Caco-2 (cell line): ENCODE data around the gene B9D2. TPM values are rescaled to one million over a fixed set of nuclear protein-coding genes. Genes with fewer than 3 reads are reported as not detected.

Experiments
- BruUV-seq: library from RNA; stranded (reverse); fragments of 400-500 nt; replicated peaks from 2 replicates; lab custom pipeline; 2021; lab: Mats Ljungman, UMichigan
- CTCF ChIA-PET: fragments of 300-600 bp; sonication (Branson Sonifier 250); formaldehyde crosslinking; loops from one replicate; lab custom pipeline; 2022; ENCODE audit warnings: antibody characterized with exemption; lab: Charles Lee
- POLR2A ChIA-PET: fragments of 300-600 bp; sonication (Branson Sonifier 250); formaldehyde crosslinking; loops from one replicate; lab custom pipeline; 2022; ENCODE audit warnings: antibody characterized with exemption; lab: Charles Lee
- DNase-seq, 2 experiments: peaks; one replicate each; pipeline versions ENCODE4 v3.0.0 to v3.0.0-alpha.2; 2020 to 2022
- H3K27me3 ChIP-seq: replicated peaks from 2 replicates; pipeline ENCODE4 v1.6.0; 2011; ENCODE audit warnings: low read length; ENCODE audit not compliant: control insufficient read depth, insufficient read depth
- H3K36me3 ChIP-seq: 2 replicates; pipeline ENCODE4 v1.5.1; 2011; ENCODE audit warnings: low read length; ENCODE audit not compliant: control insufficient read depth, insufficient read depth
- H3K4me1 ChIP-seq: fragments of 250-450 bp; sonication (Bioruptor Pico); 2 replicates; pipeline ENCODE4 v1.5.1; 2020; ENCODE audit warnings: mild to moderate bottlenecking
- H3K4me3 ChIP-seq: 2 replicates; pipeline ENCODE4 v1.5.1; 2011; ENCODE audit warnings: low read depth, mild to moderate bottlenecking, control low read depth, low read length
- H3K9me3 ChIP-seq: fragments of 250-450 bp; sonication (Bioruptor Pico); 2 replicates; pipeline ENCODE4 v1.5.1; 2020; ENCODE audit warnings: mild to moderate bottlenecking, moderate library complexity
- H3K27ac Mint-ChIP-seq: one replicate; pipeline ENCODE4 v1.8.0; 2022; ENCODE audit warnings: mixed read lengths; ENCODE audit not compliant: unreplicated experiment
- H3K27me3 Mint-ChIP-seq: one replicate; pipeline ENCODE4 v1.8.0; 2022; ENCODE audit warnings: mixed read lengths; ENCODE audit not compliant: insufficient read depth, unreplicated experiment
- H3K36me3 Mint-ChIP-seq: one replicate; pipeline ENCODE4 v1.8.0; 2022; ENCODE audit warnings: mild to moderate bottlenecking, mixed read lengths; ENCODE audit not compliant: insufficient read depth, unreplicated experiment
- H3K4me1 Mint-ChIP-seq: one replicate; pipeline ENCODE4 v1.8.0; 2022; ENCODE audit warnings: low read depth, mixed read lengths; ENCODE audit not compliant: unreplicated experiment
- H3K4me3 Mint-ChIP-seq: one replicate; pipeline ENCODE4 v1.8.0; 2022; ENCODE audit warnings: mild to moderate bottlenecking, moderate library complexity, mixed read lengths; ENCODE audit not compliant: unreplicated experiment
- H3K9me3 Mint-ChIP-seq: one replicate; pipeline ENCODE4 v1.8.0; 2022; ENCODE audit warnings: mixed read lengths; ENCODE audit not compliant: unreplicated experiment
- intact Hi-C: fragments of 100-400 bp; cut with micrococcal nuclease; formaldehyde crosslinking; loops from one replicate; pipeline ENCODE4 v1.10.0; 2022; ENCODE audit not compliant: unreplicated experiment
- total RNA-seq: library from RNA; stranded (reverse); gene quantifications from 2 replicates; pipeline ENCODE4 v1.2.3, GENCODE V29; 2022
- TF ChIP-seq, protein P1 (sequence below), 2 experiments: fragments of 200-600 bp in 1 of 2; IDR thresholded peaks; 1 replicate in 1 of 2; 2 replicates in 1 of 2; pipeline versions ENCODE4 v1.5.1 to v1.8.0; 2011 to 2022; ENCODE audit warnings: antibody characterized with exemption in 1 of 2, control low read depth in 1 of 2, inconsistent platforms in 1 of 2, low read depth in 1 of 2, low read length in 1 of 2, mild to moderate bottlenecking in 1 of 2, moderate library complexity in 1 of 2; ENCODE audit not compliant: insufficient read depth in 1 of 2, severe bottlenecking in 1 of 2, unreplicated experiment in 1 of 2

The B9D2 gene
- total RNA-seq, 1 experiment from 2014 or later = 3.6 TPM

DNA sequence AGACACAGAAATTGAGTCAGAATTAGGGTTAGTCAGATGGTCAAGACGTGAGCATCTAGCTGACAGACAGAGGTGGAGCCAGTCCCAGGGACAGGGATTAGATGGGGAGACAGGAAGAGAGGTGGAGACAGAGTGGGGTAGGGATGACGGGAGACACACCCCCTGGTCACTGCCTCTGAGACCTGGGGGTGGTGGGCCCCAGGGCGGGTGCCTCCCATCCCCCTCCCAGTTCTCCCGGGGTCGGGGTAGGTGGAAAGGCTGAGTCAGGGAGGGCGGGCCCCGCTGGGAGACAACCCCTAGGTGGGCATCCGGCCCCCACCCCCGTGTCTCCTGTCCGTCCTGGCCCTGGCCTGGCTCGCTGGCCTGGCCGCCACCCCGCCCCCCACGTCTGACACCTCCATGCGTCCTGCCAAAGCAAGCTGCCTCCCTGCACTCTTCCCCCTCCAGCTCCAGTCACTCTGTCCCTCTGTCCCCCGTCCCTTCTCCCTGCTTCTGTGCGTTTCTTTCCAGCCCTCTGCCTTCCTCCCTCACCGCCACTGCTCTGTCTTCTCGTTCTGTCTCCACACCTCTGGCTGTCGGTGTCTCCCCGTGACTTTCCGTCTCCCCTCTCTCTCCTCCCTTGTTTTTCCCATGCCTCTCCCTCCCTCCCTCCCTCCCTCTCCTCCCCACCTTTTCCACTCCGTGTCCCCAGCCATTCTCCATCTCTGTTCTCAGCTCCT lies 38.9 kb downstream of the B9D2 start:
- intact Hi-C loops = no loop called here
- ChIA-PET CTCF (interaction anchor here (0.5 to 1.0 kb wide), 4 partner anchors 16 to 108 kb away, joined by 3 to 4 read pairs (median 3); no protein-coding TSS in a partner anchor), POLR2A (interaction anchor here (0.7 kb wide), 2 partner anchors 14 to 115 kb away, joined by 3 read pairs; partner anchors contain the start of gene DMAC2)
- peaks cover 34% of the 10 kb centered on the region for H3K4me1 Mint-ChIP-seq
- Histone ChIP-seq H3K27me3 (no peaks in the 10 kb centered on the region), H3K4me1 (peaks cover 43% of the 10 kb centered on the region), H3K4me3 (0 out of 2 replicates have a peak overlapping the region, but pooled peaks have one; percentile 5), H3K9me3 (no peaks in the 10 kb centered on the region), H3K36me3 (peaks cover 4% of the 10 kb centered on the region; the same call in 1 of the 2 replicates)
- peak in 1 of 2 experiments; percentile 28 for DNase-seq
- peaks cover 47% of the 10 kb centered on the region for H3K36me3 Mint-ChIP-seq
- peak overlapping the region; percentile 46 for H3K27ac Mint-ChIP-seq
- no TSS peak for BruUV-seq
- TF ChIP-seq, protein P1, sequence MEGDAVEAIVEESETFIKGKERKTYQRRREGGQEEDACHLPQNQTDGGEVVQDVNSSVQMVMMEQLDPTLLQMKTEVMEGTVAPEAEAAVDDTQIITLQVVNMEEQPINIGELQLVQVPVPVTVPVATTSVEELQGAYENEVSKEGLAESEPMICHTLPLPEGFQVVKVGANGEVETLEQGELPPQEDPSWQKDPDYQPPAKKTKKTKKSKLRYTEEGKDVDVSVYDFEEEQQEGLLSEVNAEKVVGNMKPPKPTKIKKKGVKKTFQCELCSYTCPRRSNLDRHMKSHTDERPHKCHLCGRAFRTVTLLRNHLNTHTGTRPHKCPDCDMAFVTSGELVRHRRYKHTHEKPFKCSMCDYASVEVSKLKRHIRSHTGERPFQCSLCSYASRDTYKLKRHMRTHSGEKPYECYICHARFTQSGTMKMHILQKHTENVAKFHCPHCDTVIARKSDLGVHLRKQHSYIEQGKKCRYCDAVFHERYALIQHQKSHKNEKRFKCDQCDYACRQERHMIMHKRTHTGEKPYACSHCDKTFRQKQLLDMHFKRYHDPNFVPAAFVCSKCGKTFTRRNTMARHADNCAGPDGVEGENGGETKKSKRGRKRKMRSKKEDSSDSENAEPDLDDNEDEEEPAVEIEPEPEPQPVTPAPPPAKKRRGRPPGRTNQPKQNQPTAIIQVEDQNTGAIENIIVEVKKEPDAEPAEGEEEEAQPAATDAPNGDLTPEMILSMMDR (IDR thresholded peaks at IDR 0.05; ENCODE audit: insufficient read depth in 1 of 2, low read depth in 1 of 2, low read length in 1 of 2, severe bottlenecking in 1 of 2, unreplicated experiment in 1 of 2) = no peak
- H3K4me3 Mint-ChIP-seq = peak overlapping the region; percentile 54
- H3K27me3 Mint-ChIP-seq = no peaks in the 10 kb centered on the region
- no peaks in the 10 kb centered on the region for H3K9me3 Mint-ChIP-seq

DNA sequence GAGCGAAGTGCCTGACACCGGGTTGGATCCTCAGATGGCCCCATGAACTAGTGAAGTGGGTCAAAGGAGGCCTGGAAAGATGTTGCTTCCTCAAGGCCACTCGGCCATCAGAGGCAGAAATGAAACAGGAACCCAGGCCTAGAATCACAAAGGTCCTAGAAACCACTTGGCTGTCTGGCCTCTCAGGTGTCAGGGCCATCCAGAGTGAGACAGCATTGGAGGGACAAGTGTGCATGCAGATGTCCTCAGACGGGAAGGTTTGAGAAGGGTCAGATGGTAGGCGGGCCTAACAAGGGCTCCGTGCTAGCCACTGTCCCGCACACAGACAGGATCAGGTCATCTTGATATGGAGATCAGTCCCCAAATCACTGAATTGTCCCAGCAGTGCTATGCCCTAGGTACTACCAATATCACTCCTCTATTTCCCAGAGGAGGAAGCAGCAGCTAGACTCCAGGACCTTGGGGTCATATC lies 39.7 kb downstream of the B9D2 start:
- intact Hi-C loops = no loop called here
- Mint-ChIP-seq H3K27ac (peak overlapping the region; percentile 46), H3K4me1 (peaks cover 34% of the 10 kb centered on the region), H3K36me3 (peaks cover 52% of the 10 kb centered on the region), H3K9me3 (no peaks in the 10 kb centered on the region), H3K4me3 (no peak overlapping the region), H3K27me3 (no peaks in the 10 kb centered on the region)
- Histone ChIP-seq H3K4me1 (peaks cover 43% of the 10 kb centered on the region), H3K36me3 (peaks cover 4% of the 10 kb centered on the region), H3K9me3 (no peaks in the 10 kb centered on the region), H3K4me3 (no peak overlapping the region), H3K27me3 (no peaks in the 10 kb centered on the region)
- TF ChIP-seq, protein P1 (IDR thresholded peaks at IDR 0.05; ENCODE audit: insufficient read depth in 1 of 2, low read depth in 1 of 2, low read length in 1 of 2, severe bottlenecking in 1 of 2, unreplicated experiment in 1 of 2) = no peak
- POLR2A ChIA-PET = no interaction called here
- no peak for DNase-seq
- TSS peak; percentile 45 for BruUV-seq
- CTCF ChIA-PET = interaction anchor here (1.0 kb wide), 1 partner anchor 17 kb away, joined by 3 read pairs; no protein-coding TSS in a partner anchor

DNA sequence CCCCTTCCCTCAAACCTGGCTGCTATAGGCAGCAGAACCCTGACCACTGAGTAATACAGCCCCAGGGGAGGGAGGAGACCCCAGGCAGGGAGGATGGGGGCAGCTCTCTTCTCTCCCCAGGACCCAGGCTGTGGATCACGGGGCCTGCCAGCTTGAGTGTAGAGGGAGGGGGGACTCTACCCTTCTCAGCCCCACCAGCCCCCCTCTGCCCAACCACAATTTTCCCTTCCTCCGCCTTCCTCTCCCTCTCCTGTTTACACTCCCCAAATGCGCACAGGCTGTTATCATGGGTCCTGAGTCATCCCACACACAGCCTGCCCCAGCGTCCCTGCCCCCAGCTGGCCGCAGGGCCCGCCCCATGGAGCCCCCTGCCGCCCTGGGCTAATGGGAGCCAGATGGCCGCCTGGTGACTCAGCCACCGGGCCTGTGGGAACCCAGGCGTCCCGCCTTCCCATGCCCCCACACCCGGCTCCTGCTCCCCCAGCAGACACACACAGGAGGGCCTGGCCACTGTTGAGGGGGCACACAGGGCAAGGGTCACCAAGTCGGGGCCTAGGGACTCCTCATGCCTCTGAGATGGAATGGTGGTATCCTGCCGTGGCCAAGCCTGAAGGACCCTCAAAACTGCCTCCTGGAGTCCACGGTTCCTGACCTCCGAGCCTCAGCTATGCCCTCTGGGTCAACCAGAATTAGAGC lies 40.4 kb downstream of the B9D2 start:
- peak overlapping the region; percentile 46 for H3K27ac Mint-ChIP-seq
- H3K36me3 Mint-ChIP-seq = peaks cover 57% of the 10 kb centered on the region
- ChIA-PET POLR2A (no interaction called here), CTCF (interaction anchor here (0.6 kb wide), 1 partner anchor 39 kb away, joined by 5 read pairs; no protein-coding TSS in a partner anchor)
- peaks cover 43% of the 10 kb centered on the region for H3K4me1 ChIP-seq
- intact Hi-C loops = no loop called here
- peaks cover 34% of the 10 kb centered on the region for H3K4me1 Mint-ChIP-seq
- H3K36me3 ChIP-seq = peaks cover 4% of the 10 kb centered on the region
- no TSS peak for BruUV-seq
- no peaks in the 10 kb centered on the region for H3K9me3 ChIP-seq
- H3K27me3 Mint-ChIP-seq = no peaks in the 10 kb centered on the region
- no peaks in the 10 kb centered on the region for H3K9me3 Mint-ChIP-seq
- H3K4me3 Mint-ChIP-seq = peak overlapping the region; percentile 2
- TF ChIP-seq, protein P1 (IDR thresholded peaks at IDR 0.05; ENCODE audit: insufficient read depth in 1 of 2, low read depth in 1 of 2, low read length in 1 of 2, severe bottlenecking in 1 of 2, unreplicated experiment in 1 of 2) = no peak
- no peaks in the 10 kb centered on the region for H3K27me3 ChIP-seq
- H3K4me3 ChIP-seq = no peak overlapping the region
- DNase-seq = no peak
